ENCODE data around the gene SH3BGRL2.

SH3BGRL2 gene

DNA sequence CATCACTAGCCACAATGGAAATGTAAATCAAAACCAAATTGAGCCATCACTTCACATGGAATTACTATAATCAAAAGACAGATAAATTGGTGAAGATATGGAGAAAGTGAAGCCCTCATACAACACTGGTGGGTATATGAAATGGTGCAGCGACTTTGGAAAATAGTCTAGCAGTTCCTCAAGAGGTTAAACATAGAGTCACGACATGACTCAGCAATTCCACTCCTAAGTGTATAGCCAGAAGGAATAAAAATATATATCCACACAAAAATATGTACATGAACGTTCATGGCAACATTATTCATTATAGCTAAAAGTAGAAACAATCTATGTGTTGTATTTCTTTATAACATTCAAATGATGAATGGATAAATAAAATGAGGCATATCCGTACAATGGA, 33.1 kb upstream of the SH3BGRL2 start:
- H3K27me3 ChIP-seq (ENCODE audit: control insufficient read depth, insufficient read depth, low read length): no peaks in the 10 kb centered on the region
- no peaks in the 10 kb centered on the region for H3K36me3 ChIP-seq (ENCODE audit: control insufficient read depth, insufficient read depth, low read length)
- TF ChIP-seq, protein P1, sequence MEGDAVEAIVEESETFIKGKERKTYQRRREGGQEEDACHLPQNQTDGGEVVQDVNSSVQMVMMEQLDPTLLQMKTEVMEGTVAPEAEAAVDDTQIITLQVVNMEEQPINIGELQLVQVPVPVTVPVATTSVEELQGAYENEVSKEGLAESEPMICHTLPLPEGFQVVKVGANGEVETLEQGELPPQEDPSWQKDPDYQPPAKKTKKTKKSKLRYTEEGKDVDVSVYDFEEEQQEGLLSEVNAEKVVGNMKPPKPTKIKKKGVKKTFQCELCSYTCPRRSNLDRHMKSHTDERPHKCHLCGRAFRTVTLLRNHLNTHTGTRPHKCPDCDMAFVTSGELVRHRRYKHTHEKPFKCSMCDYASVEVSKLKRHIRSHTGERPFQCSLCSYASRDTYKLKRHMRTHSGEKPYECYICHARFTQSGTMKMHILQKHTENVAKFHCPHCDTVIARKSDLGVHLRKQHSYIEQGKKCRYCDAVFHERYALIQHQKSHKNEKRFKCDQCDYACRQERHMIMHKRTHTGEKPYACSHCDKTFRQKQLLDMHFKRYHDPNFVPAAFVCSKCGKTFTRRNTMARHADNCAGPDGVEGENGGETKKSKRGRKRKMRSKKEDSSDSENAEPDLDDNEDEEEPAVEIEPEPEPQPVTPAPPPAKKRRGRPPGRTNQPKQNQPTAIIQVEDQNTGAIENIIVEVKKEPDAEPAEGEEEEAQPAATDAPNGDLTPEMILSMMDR (IDR thresholded peaks at IDR 0.05): no peak
- no peaks in the 10 kb centered on the region for H3K9me3 ChIP-seq (ENCODE audit: control insufficient read depth, low read length)
- H3K79me2 ChIP-seq: peaks cover 2% of the 10 kb centered on the region
- no peak overlapping the region for H3K4me3 ChIP-seq (ENCODE audit: low read depth, low read length)
- no peak overlapping the region for H3K27ac ChIP-seq
- peaks cover 17% of the 10 kb centered on the region for H3K4me1 ChIP-seq
- H3K4me2 ChIP-seq (ENCODE audit: low read length): no peak overlapping the region
- H3K9ac ChIP-seq: no peak overlapping the region
- H2AFZ ChIP-seq: no peak overlapping the region

- Histone ChIP-seq H3K4me2 (ENCODE audit: low read length) (no peak overlapping the region), H3K4me1 (peaks cover 17% of the 10 kb centered on the region), H3K9ac (no peak overlapping the region), H3K27ac (no peak overlapping the region), H2AFZ (no peak overlapping the region), H3K27me3 (ENCODE audit: control insufficient read depth, insufficient read depth, low read length) (no peaks in the 10 kb centered on the region), H3K36me3 (ENCODE audit: control insufficient read depth, insufficient read depth, low read length) (no peaks in the 10 kb centered on the region), H3K4me3 (ENCODE audit: low read depth, low read length) (no peak overlapping the region), H3K79me2 (peaks cover 2% of the 10 kb centered on the region), H3K9me3 (ENCODE audit: control insufficient read depth, low read length) (no peaks in the 10 kb centered on the region)
- TF ChIP-seq, protein P1 (IDR thresholded peaks at IDR 0.05): no peak
Measured at GRCh38 chr6:79599725-79600259, 31.3 kb upstream of the SH3BGRL2 start.

DNA sequence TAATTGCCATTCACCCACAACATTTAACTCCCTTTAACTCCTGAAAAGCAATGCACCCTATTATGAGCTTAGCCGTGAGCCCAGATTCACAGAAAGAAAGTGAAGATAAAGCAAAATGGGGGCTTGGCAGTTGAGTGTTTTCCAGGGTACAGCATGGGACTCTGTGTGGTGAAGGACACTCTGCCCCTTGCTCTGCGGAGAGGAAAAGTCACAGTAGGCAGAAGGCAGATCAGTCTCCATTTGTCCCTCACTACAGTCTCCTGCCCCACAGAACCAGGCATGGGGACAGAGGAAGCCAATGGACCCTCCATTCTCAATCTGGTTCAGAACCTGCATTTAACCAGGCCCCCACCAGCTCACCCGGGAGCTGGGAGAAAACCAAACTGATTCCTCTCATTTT, 30.8 kb upstream of the SH3BGRL2 start:
- Histone ChIP-seq H3K9me3 (ENCODE audit: control insufficient read depth, low read length) (no peaks in the 10 kb centered on the region), H3K27ac (no peak overlapping the region), H3K9ac (no peak overlapping the region), H2AFZ (peak overlapping the region; percentile 14), H3K79me2 (peaks cover 2% of the 10 kb centered on the region), H3K4me2 (ENCODE audit: low read length) (no peak overlapping the region), H3K36me3 (ENCODE audit: control insufficient read depth, insufficient read depth, low read length) (no peaks in the 10 kb centered on the region), H3K4me1 (peaks cover 17% of the 10 kb centered on the region), H3K27me3 (ENCODE audit: control insufficient read depth, insufficient read depth, low read length) (no peaks in the 10 kb centered on the region), H3K4me3 (ENCODE audit: low read depth, low read length) (no peak overlapping the region)
- TF ChIP-seq, protein P1 (IDR thresholded peaks at IDR 0.05): no peak

- H3K79me2 ChIP-seq: peaks cover 2% of the 10 kb centered on the region
- no peak overlapping the region for H3K4me2 ChIP-seq (ENCODE audit: low read length)
- H3K4me3 ChIP-seq (ENCODE audit: low read depth, low read length): no peak overlapping the region
- H3K9ac ChIP-seq: no peak overlapping the region
- no peaks in the 10 kb centered on the region for H3K27me3 ChIP-seq (ENCODE audit: control insufficient read depth, insufficient read depth, low read length)
- no peaks in the 10 kb centered on the region for H3K36me3 ChIP-seq (ENCODE audit: control insufficient read depth, insufficient read depth, low read length)
- H2AFZ ChIP-seq: no peak overlapping the region
- H3K4me1 ChIP-seq: peaks cover 17% of the 10 kb centered on the region
- TF ChIP-seq, protein P1 (IDR thresholded peaks at IDR 0.05): no peak
- H3K9me3 ChIP-seq (ENCODE audit: control insufficient read depth, low read length): no peaks in the 10 kb centered on the region
- H3K27ac ChIP-seq: no peak overlapping the region
Measured at GRCh38 chr6:79600812-79601609, 30.1 kb upstream of the SH3BGRL2 start.
